Gastroesophageal sphincter (tissue), 3 donors: ENCODE data around the gene PLEKHO1.

Source experiments
- CTCF ChIP-seq, 4 experiments: fragments of 200-600 bp in 2 of 4; fragments of 450-650 bp in 2 of 4; sonication (generic) in 1 of 4; IDR thresholded peaks; one replicate each; pipeline ENCODE4 v1.5.1; 2017 to 2019; ENCODE audit warnings: antibody characterized with exemption in 4 of 4, mild to moderate bottlenecking in 2 of 4, moderate library complexity in 2 of 4
- POLR2AphosphoS5 ChIP-seq: sonication (generic); formaldehyde crosslinking; IDR thresholded peaks from one replicate; pipeline ENCODE4 v1.6.1; 2017; ENCODE audit warnings: antibody characterized with exemption

DNA sequence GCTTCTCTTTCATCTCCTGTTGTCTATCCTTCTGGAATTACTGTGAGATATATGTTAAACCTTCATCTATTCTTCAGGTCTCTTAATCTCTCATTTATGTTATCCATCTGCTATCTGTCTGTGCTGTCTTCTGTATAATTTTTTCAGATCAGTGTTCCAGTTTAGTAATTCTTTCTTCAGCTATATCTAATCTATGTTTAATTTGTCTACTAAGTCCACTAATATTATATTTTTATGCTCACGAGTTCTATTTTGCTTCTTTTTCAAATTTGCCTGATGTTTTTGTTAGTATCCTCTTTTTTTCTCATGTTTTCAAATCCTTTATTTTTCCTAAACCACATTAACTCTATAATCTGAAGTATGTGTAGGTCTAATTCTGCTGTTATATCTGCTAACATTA, 34.6 kb upstream of the PLEKHO1 start:
- no peak for TF ChIP-seq CTCF (IDR thresholded peaks at IDR 0.05)
- no peak for TF ChIP-seq POLR2AphosphoS5
